T-helper 17 cell (primary cell): Measurements from ENCODE around the gene DENND1B. TPM values are rescaled to one million over a fixed set of nuclear protein-coding genes. Genes with fewer than 3 reads are reported as not detected.
"Not testable (repeated sequence)": the region's sequence is repeated elsewhere in the genome, so short reads cannot be mapped to it uniquely, and the experiment has no call there.

Experiments
- ATAC-seq: fragments of 150-1000 bp; cut with Tn5 transposase; 2 replicates; pipeline ENCODE4 v1.10.0; 2021; ENCODE audit warnings: mild to moderate bottlenecking, moderate library complexity
- DNase-seq, 3 donors: peaks; one replicate each; pipeline versions ENCODE4 v3.0.0 to v3.0.0-alpha.2; 2020 to 2021
- H3K9me3 ChIP-seq: one replicate; pipeline ENCODE4 v1.7.0; 2013; ENCODE audit warnings: low read length, mild to moderate bottlenecking; ENCODE audit not compliant: control insufficient read depth, poor library complexity, severe bottlenecking
- H3K27ac Mint-ChIP-seq: one replicate; pipeline ENCODE4 v1.8.0; 2022; ENCODE audit warnings: mild to moderate bottlenecking, moderate library complexity, mixed read lengths
- H3K27me3 Mint-ChIP-seq: one replicate; pipeline ENCODE4 v1.8.0; 2022; ENCODE audit warnings: mixed read lengths
- H3K36me3 Mint-ChIP-seq: one replicate; pipeline ENCODE4 v1.8.0; 2022; ENCODE audit warnings: low read depth, mixed read lengths
- H3K4me1 Mint-ChIP-seq: one replicate; pipeline ENCODE4 v1.8.0; 2022; ENCODE audit warnings: mild to moderate bottlenecking, mixed read lengths
- H3K4me3 Mint-ChIP-seq: one replicate; pipeline ENCODE4 v1.8.0; 2022; ENCODE audit warnings: mild to moderate bottlenecking, moderate library complexity, mixed read lengths
- total RNA-seq, 4 donors: library from RNA in 2 of 4; stranded (reverse) in 2 of 4; gene quantifications; one replicate each; pipeline ENCODE4 v1.2.3 and lab custom pipeline; 2022 to 2026

DENND1B gene
- total RNA-seq, 2 donors from 2014 or later, result 32.4 to 35.6 TPM

GRCh38 chr1:197776351-197777105 lies 1.2 kb upstream of the DENND1B start:
- peaks cover 4% of the 10 kb centered on the region for H3K36me3 Mint-ChIP-seq
- DNase-seq (no peak), ATAC-seq (peak; percentile 57)
- peak overlapping the region; percentile 94 for H3K27ac Mint-ChIP-seq
- H3K4me3 Mint-ChIP-seq, result peak overlapping the region; percentile 93
- peaks cover 50% of the 10 kb centered on the region for H3K4me1 Mint-ChIP-seq
- H3K27me3 Mint-ChIP-seq, result no peaks in the 10 kb centered on the region
- H3K9me3 ChIP-seq, result no peaks in the 10 kb centered on the region

- peaks cover 56% of the 10 kb centered on the region for H3K4me1 Mint-ChIP-seq
- peak; percentile 37 for ATAC-seq
- H3K36me3 Mint-ChIP-seq, result peaks cover 6% of the 10 kb centered on the region
- H3K27ac Mint-ChIP-seq, result peak overlapping the region; percentile 94
- H3K4me3 Mint-ChIP-seq, result peak overlapping the region; percentile 94
- peak; percentile 20 to 35 (median 33) for DNase-seq
- H3K9me3 ChIP-seq, result no peaks in the 10 kb centered on the region
- no peaks in the 10 kb centered on the region for H3K27me3 Mint-ChIP-seq
These were observed 606 bp downstream of the DENND1B start for GRCh38 chr1:197774466-197775281.

- peak overlapping the region; percentile 94 for H3K4me3 Mint-ChIP-seq
These were observed 1.4 kb downstream of the DENND1B start for GRCh38 chr1:197773856-197774255.

GRCh38 chr1:197771904-197772556 lies 3.2 kb downstream of the DENND1B start:
- no peak for DNase-seq
- no peak overlapping the region for H3K27ac Mint-ChIP-seq
- peak overlapping the region; percentile 25 for H3K4me3 Mint-ChIP-seq
- peaks cover 4% of the 10 kb centered on the region for H3K36me3 Mint-ChIP-seq
- no peaks in the 10 kb centered on the region for H3K9me3 ChIP-seq
- ATAC-seq, result no peak
- H3K27me3 Mint-ChIP-seq, result no peaks in the 10 kb centered on the region
- H3K4me1 Mint-ChIP-seq, result peaks cover 59% of the 10 kb centered on the region

More at GRCh38 chr1:197773856-197774255, 1.4 kb downstream of the DENND1B start:
- no peaks in the 10 kb centered on the region for H3K27me3 Mint-ChIP-seq
- H3K27ac Mint-ChIP-seq, result peak overlapping the region; percentile 94
- H3K4me1 Mint-ChIP-seq, result peaks cover 56% of the 10 kb centered on the region
- DNase-seq, result no peak
- ATAC-seq, result no peak
- peaks cover 4% of the 10 kb centered on the region for H3K36me3 Mint-ChIP-seq
- H3K9me3 ChIP-seq, result no peaks in the 10 kb centered on the region

GRCh38 chr1:197771386-197771785 lies 3.9 kb downstream of the DENND1B start:
- Mint-ChIP-seq H3K36me3 (peaks cover 4% of the 10 kb centered on the region), H3K27me3 (no peaks in the 10 kb centered on the region), H3K27ac (no peak overlapping the region), H3K4me3 (no peak overlapping the region), H3K4me1 (peaks cover 61% of the 10 kb centered on the region)
- H3K9me3 ChIP-seq, result no peaks in the 10 kb centered on the region
- DNase-seq (no peak), ATAC-seq (no peak)

- no peak for DNase-seq
- H3K4me3 Mint-ChIP-seq, result no peak overlapping the region
- H3K4me1 Mint-ChIP-seq, result peaks cover 60% of the 10 kb centered on the region
- ATAC-seq, result no peak
- H3K36me3 Mint-ChIP-seq, result peaks cover 4% of the 10 kb centered on the region
- H3K27ac Mint-ChIP-seq, result peak overlapping the region; percentile 61
- no peaks in the 10 kb centered on the region for H3K27me3 Mint-ChIP-seq
- H3K9me3 ChIP-seq, result no peaks in the 10 kb centered on the region
These were observed 5.0 kb downstream of the DENND1B start for GRCh38 chr1:197770243-197770642.

- no peak overlapping the region for H3K4me3 Mint-ChIP-seq
- no peaks in the 10 kb centered on the region for H3K9me3 ChIP-seq
- H3K36me3 Mint-ChIP-seq, result peaks cover 2% of the 10 kb centered on the region
- peak overlapping the region; percentile 59 for H3K27ac Mint-ChIP-seq
- ATAC-seq (no peak), DNase-seq (no peak)
- H3K27me3 Mint-ChIP-seq, result no peaks in the 10 kb centered on the region
- H3K4me1 Mint-ChIP-seq, result peaks cover 56% of the 10 kb centered on the region
These were observed 6.0 kb downstream of the DENND1B start for GRCh38 chr1:197769287-197769686.

- DNase-seq (no peak), ATAC-seq (no peak)
- Mint-ChIP-seq H3K27ac (peak overlapping the region; percentile 59), H3K4me1 (peaks cover 58% of the 10 kb centered on the region), H3K4me3 (peak overlapping the region; percentile 3), H3K36me3 (peaks cover 2% of the 10 kb centered on the region), H3K27me3 (no peaks in the 10 kb centered on the region)
- no peaks in the 10 kb centered on the region for H3K9me3 ChIP-seq
These were observed 7.1 kb downstream of the DENND1B start for GRCh38 chr1:197768014-197768805.

- no peaks in the 10 kb centered on the region for H3K9me3 ChIP-seq
- no peaks in the 10 kb centered on the region for H3K36me3 Mint-ChIP-seq
- H3K4me1 Mint-ChIP-seq, result peaks cover 41% of the 10 kb centered on the region
- H3K27me3 Mint-ChIP-seq, result no peaks in the 10 kb centered on the region
- ATAC-seq, result no peak
- no peak overlapping the region for H3K4me3 Mint-ChIP-seq
- H3K27ac Mint-ChIP-seq, result peak overlapping the region; percentile 37
- no peak for DNase-seq
These were observed 11.5 kb downstream of the DENND1B start for GRCh38 chr1:197763769-197764168.

GRCh38 chr1:197763307-197763706 lies 12.0 kb downstream of the DENND1B start:
- peaks cover 37% of the 10 kb centered on the region for H3K4me1 Mint-ChIP-seq
- no peak for DNase-seq
- no peaks in the 10 kb centered on the region for H3K9me3 ChIP-seq
- H3K4me3 Mint-ChIP-seq, result no peak overlapping the region
- H3K36me3 Mint-ChIP-seq, result no peaks in the 10 kb centered on the region
- H3K27ac Mint-ChIP-seq, result peak overlapping the region; percentile 37
- H3K27me3 Mint-ChIP-seq, result no peaks in the 10 kb centered on the region
- ATAC-seq, result no peak

- Mint-ChIP-seq H3K27me3 (no peaks in the 10 kb centered on the region), H3K27ac (no peak overlapping the region), H3K4me1 (peaks cover 36% of the 10 kb centered on the region), H3K4me3 (no peak overlapping the region), H3K36me3 (no peaks in the 10 kb centered on the region)
- no peak for DNase-seq
- H3K9me3 ChIP-seq, result no peaks in the 10 kb centered on the region
- ATAC-seq, result peak; percentile 50
These were observed 13.6 kb downstream of the DENND1B start for GRCh38 chr1:197761654-197762053.

- Mint-ChIP-seq H3K27ac (peak overlapping the region; percentile 68), H3K4me1 (peaks cover 34% of the 10 kb centered on the region), H3K4me3 (peak overlapping the region; percentile 12)
- not testable (repeated sequence) for H3K36me3 Mint-ChIP-seq, DNase-seq, ATAC-seq, H3K9me3 ChIP-seq, H3K27me3 Mint-ChIP-seq
These were observed 19.7 kb downstream of the DENND1B start for GRCh38 chr1:197755553-197755952.
